Renal cortex interstitium (tissue), 11 donors: ENCODE results near the gene SLC39A13. TPM values are rescaled to one million over a fixed set of nuclear protein-coding genes. Genes with fewer than 3 reads are reported as not detected.

Experiments used
- DNase-seq, 11 donors: peaks; one replicate each; pipeline ENCODE4 v3.0.0-alpha.2; 2013; ENCODE audit warnings: low read depth in 9 of 11, low spot score in 4 of 11; ENCODE audit errors: extremely low read depth in 1 of 11
- polyA plus RNA-seq, 3 donors: library from polyadenylated mRNA; unstranded; fragments of 120-200 nt; gene quantifications; one replicate each; pipeline ENCODE4 v1.2.1, GENCODE V29; 2013; ENCODE audit not compliant: insufficient read length in 3 of 3

SLC39A13 gene
- polyA plus RNA-seq, 3 donors: 38.7 to 67.4 (median 55.8) TPM

- DNase-seq: no peak
Measured at GRCh38 chr11:47441421-47441820, 33.0 kb downstream of the SLC39A13 start.

- DNase-seq: no peak
Measured at GRCh38 chr11:47442514-47442913, 34.1 kb downstream of the SLC39A13 start.

GRCh38 chr11:47443028-47443700 is 34.8 kb downstream of the SLC39A13 start:
- DNase-seq: no peak

- no peak for DNase-seq
Measured at GRCh38 chr11:47443817-47444216, 35.4 kb downstream of the SLC39A13 start.

- no peak for DNase-seq
Measured at GRCh38 chr11:47445840-47446239, 37.5 kb downstream of the SLC39A13 start.

- no peak for DNase-seq
Measured at GRCh38 chr11:47446833-47447232, 38.4 kb downstream of the SLC39A13 start.

GRCh38 chr11:47447906-47448305 is 39.5 kb downstream of the SLC39A13 start:
- DNase-seq: no peak

GRCh38 chr11:47448566-47449427 is 40.4 kb downstream of the SLC39A13 start, which contains the start of gene RAPSN:
TSS of gene RAPSN (minus strand) at chr11:47449136. CDS start at chr11:47448964, 172 bp downstream.
- no peak for DNase-seq

- no peak for DNase-seq
Measured at GRCh38 chr11:47449541-47449940, 41.2 kb downstream of the SLC39A13 start.

- DNase-seq: no peak
Measured at GRCh38 chr11:47451436-47451835, 43.0 kb downstream of the SLC39A13 start.

- DNase-seq: no peak
Measured at GRCh38 chr11:47451990-47452389, 43.6 kb downstream of the SLC39A13 start.

GRCh38 chr11:47453365-47453764 is 45.0 kb downstream of the SLC39A13 start:
- no peak for DNase-seq

- peak; percentile 50 to 82 (median 66) for DNase-seq
Measured at GRCh38 chr11:47454258-47454671, 45.9 kb downstream of the SLC39A13 start.

GRCh38 chr11:47460571-47461235 is 52.3 kb downstream of the SLC39A13 start:
- DNase-seq: no peak

- DNase-seq: no peak
Measured at GRCh38 chr11:47461876-47462275, 53.5 kb downstream of the SLC39A13 start.

- no peak for DNase-seq
Measured at GRCh38 chr11:47464483-47464882, 56.1 kb downstream of the SLC39A13 start.
